NB4 (cell line): ENCODE measurements around the gene GABRG3.

Experiments
- CTCF ChIP-seq: IDR thresholded peaks from one replicate; pipeline ENCODE4 v1.5.1; 2012; ENCODE audit warnings: low read depth, low read length
- MAX ChIP-seq: IDR thresholded peaks from 2 replicates; pipeline ENCODE4 v1.6.1; 2011; ENCODE audit warnings: low read depth, low read length
- MYC ChIP-seq: IDR thresholded peaks from 2 replicates; pipeline ENCODE4 v1.6.1; 2011; ENCODE audit warnings: low read depth, low read length
- POLR2A ChIP-seq: IDR thresholded peaks from 2 replicates; pipeline ENCODE4 v1.6.1; 2011; ENCODE audit warnings: mild to moderate bottlenecking; ENCODE audit not compliant: insufficient read length; ENCODE audit errors: extremely low read depth

GRCh38 chr15:27027229-27027628, 56.2 kb downstream of the GABRG3 start:
- no peak for TF ChIP-seq CTCF
- TF ChIP-seq POLR2A: no peak
- TF ChIP-seq MYC: no peak
- no peak for TF ChIP-seq MAX
